HG03354 (cell line): ENCODE measurements around the gene GTF3A.

ENCODE experiments used
- ATAC-seq: cut with Tn5 transposase; IDR thresholded peaks from one replicate; pipeline ENCODE4 v1.9.1; 2021; ENCODE audit warnings: mild to moderate bottlenecking; ENCODE audit not compliant: unreplicated experiment, poor library complexity, severe bottlenecking

Gene GTF3A

GRCh38 chr13:27403727-27404385 is 20.6 kb upstream of the GTF3A start:
- no peak for ATAC-seq

- no peak for ATAC-seq
Observed at GRCh38 chr13:27404680-27405079, 19.7 kb upstream of the GTF3A start.

- no peak for ATAC-seq
Observed at GRCh38 chr13:27405546-27406134, 18.8 kb upstream of the GTF3A start.

DNA sequence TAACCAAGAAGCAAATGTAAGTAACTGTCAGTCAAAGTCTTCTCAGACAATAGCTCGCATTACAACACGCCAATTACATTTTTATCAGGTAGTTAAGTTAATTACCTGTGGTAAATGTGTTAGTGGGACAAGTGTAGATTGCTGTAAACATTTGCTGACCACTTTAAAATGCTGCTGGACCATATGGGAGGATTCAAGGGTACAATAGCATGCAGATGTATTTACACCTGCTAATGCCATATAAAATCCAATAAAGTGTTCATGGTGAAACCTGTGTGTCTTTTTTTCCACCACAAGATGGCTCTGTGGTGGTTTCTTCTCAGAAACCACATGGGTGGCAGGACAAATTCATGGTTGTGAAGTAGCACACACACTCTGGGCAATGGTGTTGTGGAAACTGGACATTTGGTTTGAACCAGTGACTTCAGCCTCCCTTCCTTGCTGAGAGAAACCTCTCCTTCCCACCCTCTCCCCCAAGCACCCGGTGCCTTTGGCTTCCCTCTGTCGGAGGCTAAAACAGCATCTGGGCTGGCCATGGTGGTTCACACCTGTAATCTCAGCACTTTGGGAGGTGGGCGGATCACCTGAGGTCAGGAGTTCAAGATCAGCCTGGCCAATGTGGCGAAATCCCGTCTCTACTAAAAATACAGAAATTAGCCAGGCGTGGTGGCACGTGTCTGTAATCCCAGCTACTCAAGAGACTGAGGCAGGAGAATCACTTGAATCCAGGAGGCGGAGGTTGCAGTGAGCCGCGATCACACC is 18.1 kb upstream of the GTF3A start:
- no peak for ATAC-seq

- no peak for ATAC-seq
Observed at GRCh38 chr13:27408074-27408473, 16.3 kb upstream of the GTF3A start.

GRCh38 chr13:27409013-27409412 is 15.4 kb upstream of the GTF3A start:
- no peak for ATAC-seq

DNA sequence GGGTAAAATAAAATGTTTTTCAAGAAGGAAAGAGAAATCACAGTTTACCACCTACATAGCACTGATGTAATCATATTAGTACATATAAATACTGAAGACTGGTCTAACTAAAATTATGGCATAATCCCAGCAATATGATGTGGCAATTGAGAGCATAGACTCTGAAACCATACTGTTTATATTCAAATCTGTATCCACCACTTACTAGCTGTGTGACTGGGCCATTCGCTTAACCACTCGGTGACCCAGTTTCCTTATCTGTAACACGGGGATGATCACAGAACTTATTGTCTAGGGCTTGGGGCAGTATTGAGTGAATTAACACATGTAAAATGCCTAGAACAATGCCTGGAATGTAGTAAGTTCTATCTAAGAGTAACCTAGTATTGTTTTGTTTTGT is 13.1 kb upstream of the GTF3A start:
- ATAC-seq = no peak

DNA sequence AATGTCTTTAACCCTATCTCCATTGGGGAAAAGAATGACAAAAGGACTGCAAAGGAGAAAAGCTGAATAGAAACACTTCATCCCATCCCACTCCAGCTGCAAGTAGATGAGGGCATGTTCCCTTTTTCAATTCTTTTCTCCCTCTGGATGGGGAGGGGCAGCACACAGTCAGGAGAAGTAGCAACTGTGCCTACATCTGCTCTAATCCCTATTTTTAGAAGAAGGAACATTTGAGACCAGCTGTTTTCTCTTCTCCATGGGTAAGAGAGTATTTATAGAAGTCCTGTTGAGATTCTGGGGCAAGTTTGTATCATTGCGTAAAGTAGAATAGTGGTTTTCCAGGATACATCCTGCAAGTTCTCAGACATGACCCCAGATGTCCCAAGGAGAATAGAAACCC is 9.3 kb upstream of the GTF3A start:
- ATAC-seq = no peak

- ATAC-seq = no peak
Observed at GRCh38 chr13:27419328-27419727, 5.1 kb upstream of the GTF3A start.

GRCh38 chr13:27421101-27421871 is 3.1 kb upstream of the GTF3A start:
- ATAC-seq = no peak

DNA sequence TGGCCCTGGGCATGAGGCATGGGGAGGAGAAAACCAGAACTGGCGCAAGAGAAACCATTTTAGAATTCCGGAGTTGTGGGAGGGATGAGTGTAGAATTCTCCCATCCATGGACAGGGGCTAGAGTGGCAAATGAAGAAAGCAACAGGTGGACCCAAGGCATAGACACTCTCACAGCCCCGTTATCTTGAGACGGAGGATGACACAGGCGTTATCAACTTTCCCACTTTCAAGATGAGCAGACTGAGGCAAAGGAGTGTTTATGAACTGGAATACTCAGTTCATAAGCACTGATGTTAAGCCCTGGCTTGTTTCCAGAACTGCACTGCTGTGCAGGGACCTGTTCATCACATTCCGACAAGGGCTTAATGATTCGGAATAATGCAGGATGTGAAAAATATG is 1.1 kb upstream of the GTF3A start:
- ATAC-seq = no peak

- peak; percentile 5 for ATAC-seq
Observed at GRCh38 chr13:27425158-27425917, 919 bp downstream of the GTF3A start.

DNA sequence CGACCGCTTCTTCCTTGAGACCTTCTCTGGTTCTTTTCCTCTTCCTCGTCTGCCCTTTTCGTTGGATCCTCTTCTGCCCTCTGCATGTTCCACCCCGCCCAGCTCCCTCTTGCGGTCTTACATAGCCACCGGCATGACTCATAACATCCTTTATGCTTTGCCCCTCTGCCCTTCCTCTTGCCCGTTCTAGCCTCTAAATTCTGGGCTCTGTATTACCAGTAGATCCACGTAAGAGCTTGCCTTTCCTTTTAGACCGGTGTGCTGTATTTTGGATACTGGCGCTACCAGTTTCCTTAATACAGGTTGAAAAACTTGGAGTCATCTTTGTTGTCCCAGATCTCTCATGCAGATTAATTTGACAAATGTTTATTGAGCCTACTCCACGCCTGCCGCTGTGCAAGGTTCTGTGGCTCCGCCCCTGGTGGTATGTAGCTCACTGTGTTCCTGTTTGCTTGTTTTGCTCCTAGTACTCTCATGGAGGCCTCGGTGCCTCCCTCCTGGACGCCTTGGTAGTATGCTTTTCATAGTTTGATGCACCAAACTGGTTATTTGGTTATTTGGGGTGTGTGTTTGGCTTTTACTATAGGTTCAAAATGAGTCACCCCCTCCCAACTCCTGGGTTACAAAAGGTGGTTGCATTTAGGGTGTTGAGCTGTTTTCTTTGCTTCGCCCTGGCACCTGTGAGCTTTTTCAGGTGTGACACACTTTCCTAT is 1.7 kb downstream of the GTF3A start:
- peak; percentile 69 for ATAC-seq

GRCh38 chr13:27427641-27428040 is 3.2 kb downstream of the GTF3A start:
- ATAC-seq = no peak

GRCh38 chr13:27428160-27428559 is 3.7 kb downstream of the GTF3A start:
- no peak for ATAC-seq

- ATAC-seq = no peak
Observed at GRCh38 chr13:27432180-27432579, 7.8 kb downstream of the GTF3A start.

DNA sequence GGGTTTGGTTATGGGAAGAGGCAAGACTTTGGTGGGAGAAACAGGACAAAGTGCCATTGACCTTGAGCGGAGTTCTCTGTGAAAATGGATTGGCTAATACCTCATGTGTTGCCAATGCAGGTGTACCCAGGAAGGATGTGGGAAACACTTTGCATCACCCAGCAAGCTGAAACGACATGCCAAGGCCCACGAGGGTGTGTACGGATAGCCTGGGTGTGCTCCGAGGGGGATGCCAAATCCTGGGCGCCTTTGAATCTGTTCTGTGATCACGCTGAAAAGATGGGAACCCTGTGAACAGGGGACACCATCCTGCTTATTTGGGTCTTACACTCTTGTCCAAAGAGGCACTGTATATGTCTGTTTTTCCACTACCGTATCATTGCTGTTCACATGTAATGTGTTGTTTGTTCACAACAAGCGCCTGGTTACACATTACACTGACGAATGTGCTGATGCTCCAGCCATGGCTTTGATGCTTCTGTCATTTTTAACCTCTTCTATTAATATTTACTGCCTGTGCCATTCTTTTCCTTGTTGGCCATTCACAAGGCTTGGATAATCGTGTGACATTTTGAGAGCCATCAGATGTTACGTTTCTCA is 8.3 kb downstream of the GTF3A start:
- no peak for ATAC-seq

GRCh38 chr13:27437126-27437525 is 12.7 kb downstream of the GTF3A start:
- no peak for ATAC-seq

GRCh38 chr13:27440408-27440807 is 16.0 kb downstream of the GTF3A start:
- peak; percentile 85 for ATAC-seq
